Heart right ventricle (tissue), 16 donors: ENCODE measurements around the gene ACVRL1. TPM values are rescaled to one million over a fixed set of nuclear protein-coding genes. Genes with fewer than 3 reads are reported as not detected.
A peak's percentile ranks its signal among the peaks of the same experiment; 100 is the strongest.

Experiments
- ATAC-seq, 8 donors: fragments of 200-7000 bp; cut with Tn5 transposase; one replicate each; pipeline ENCODE4 v1.9.1; 2020; ENCODE audit warnings: mild to moderate bottlenecking in 8 of 8, moderate library complexity in 8 of 8, moderate number of reproducible peaks in 1 of 8
- DNase-seq, 2 donors: peaks; one replicate each; pipeline ENCODE4 v3.0.0-alpha.2; 2020
- H3K27ac ChIP-seq, 10 donors: fragments of 200-600 bp; sonication (generic) in 2 of 10; one replicate each; pipeline versions ENCODE4 v1.5.0 to v1.8.0; 2020 to 2022; ENCODE audit warnings: mild to moderate bottlenecking in 3 of 10
- H3K27me3 ChIP-seq, 7 donors: fragments of 200-600 bp; one replicate each; pipeline ENCODE4 v1.8.0; 2021 to 2022; ENCODE audit warnings: mild to moderate bottlenecking in 2 of 7
- H3K36me3 ChIP-seq, 9 donors: fragments of 200-600 bp; sonication (generic) in 1 of 9; one replicate each; pipeline versions ENCODE4 v1.5.0 to v1.8.0; 2020 to 2022; ENCODE audit warnings: mild to moderate bottlenecking in 2 of 9
- H3K4me1 ChIP-seq, 9 donors: fragments of 200-600 bp; sonication (generic) in 1 of 9; one replicate each; pipeline versions ENCODE4 v1.5.0 to v1.8.0; 2020 to 2022; ENCODE audit warnings: mild to moderate bottlenecking in 4 of 9
- H3K4me3 ChIP-seq, 10 donors: fragments of 200-600 bp; sonication (generic) in 2 of 10; one replicate each; pipeline versions ENCODE4 v1.5.0 to v1.8.0; 2020 to 2022; ENCODE audit warnings: mild to moderate bottlenecking in 7 of 10, moderate library complexity in 2 of 10
- H3K9me3 ChIP-seq, 11 donors: fragments of 200-600 bp in 10 of 11; sonication (generic) in 2 of 11; one replicate each; pipeline versions ENCODE4 v1.5.0 to v1.8.0; 2013 to 2022; ENCODE audit warnings: mild to moderate bottlenecking in 2 of 11, control low read depth in 1 of 11, moderate library complexity in 1 of 11
- WGBS, 2 donors: extraction: QIAGEN DNeasy Blood & Tissue Kit; methylation state at CpG; one replicate each; pipeline ENCODE4 v1.1.7; 2013; ENCODE audit warnings: inconsistent platforms in 1 of 2; 5-methylcytosine and 5-hydroxymethylcytosine counted together
- intact Hi-C, 10 donors: fragments of 100-400 bp; cut with DNase I; formaldehyde crosslinking; loops; one replicate each; pipeline versions ENCODE4 v1.11.1 to v1.14.2; 2022
- polyA plus RNA-seq, 2 donors: library from polyadenylated mRNA; stranded (reverse); fragments of 200-250 nt; gene quantifications; one replicate each; pipeline ENCODE4 v1.2.3, GENCODE V29; 2013
- total RNA-seq, 10 donors: library from RNA; stranded (reverse); fragmentation: NEBNext Ultra II Directional in 3 of 10; extraction: Animal tissue kit (Norgen Biotek cat#: 25700) in 3 of 10; gene quantifications; one replicate each; pipeline versions ENCODE4 v1.2.1 to v1.2.4, GENCODE V29; 2021 to 2023
- TF ChIP-seq, protein P1 (sequence below), 9 donors: fragments of 200-600 bp; sonication (generic) in 2 of 9; IDR thresholded peaks; one replicate each; pipeline versions ENCODE4 v1.5.0 to v1.8.0; 2021 to 2022; ENCODE audit warnings: antibody characterized with exemption in 9 of 9, mild to moderate bottlenecking in 5 of 9, moderate library complexity in 1 of 9
- donor health status: Arrhythmogenic right ventricular cardiomyopathy.
- donor health status: ischemic (EF 13 %, LVEDD 7.1; RV severe dilation, severe dysfunction).
- donor health status: healthy with polysubstance abuse.
- donor health status: DM: no; HTN: yes; CAD: no.
- donor health status: DM: no; HTN: no; CAD: no.
- donor health status: ischemic (EF 25% LVEDD 6.9; RV normal size, moderate dysfunction).
- donor health status: ischemic (EF 25% LVEDD 5.7; RV mildly dilated, moderate dysfunction).
- donor health status: healthy.
- donor health status: DM: yes; HTN: yes; CAD: no.
- donor health status: Ischemic cardiomyopathy.
- donor health status: ischemic (EF 35%, LVEDD 5.7; RV mildly dilated, moderate dysfunction).
- donor health status: nonischemic (EF 11% LVEDD 7.7; RV severe dilation, severe dysfunction).
- donor health status: DM: yes; HTN: yes; CAD: no.
- donor health status: PGD.
- donor health status: ischemic (EF 29% LVEDD 5.4; RV normal size, mild dysfunction).
- donor health status: nonischemic (EF 23%, LVEDD 6.1; RV moderate dilation, normal function).

The ACVRL1 gene
- total and polyA plus RNA-seq, 12 donors = 16.6 to 68.0 (median 30.4) TPM

DNA sequence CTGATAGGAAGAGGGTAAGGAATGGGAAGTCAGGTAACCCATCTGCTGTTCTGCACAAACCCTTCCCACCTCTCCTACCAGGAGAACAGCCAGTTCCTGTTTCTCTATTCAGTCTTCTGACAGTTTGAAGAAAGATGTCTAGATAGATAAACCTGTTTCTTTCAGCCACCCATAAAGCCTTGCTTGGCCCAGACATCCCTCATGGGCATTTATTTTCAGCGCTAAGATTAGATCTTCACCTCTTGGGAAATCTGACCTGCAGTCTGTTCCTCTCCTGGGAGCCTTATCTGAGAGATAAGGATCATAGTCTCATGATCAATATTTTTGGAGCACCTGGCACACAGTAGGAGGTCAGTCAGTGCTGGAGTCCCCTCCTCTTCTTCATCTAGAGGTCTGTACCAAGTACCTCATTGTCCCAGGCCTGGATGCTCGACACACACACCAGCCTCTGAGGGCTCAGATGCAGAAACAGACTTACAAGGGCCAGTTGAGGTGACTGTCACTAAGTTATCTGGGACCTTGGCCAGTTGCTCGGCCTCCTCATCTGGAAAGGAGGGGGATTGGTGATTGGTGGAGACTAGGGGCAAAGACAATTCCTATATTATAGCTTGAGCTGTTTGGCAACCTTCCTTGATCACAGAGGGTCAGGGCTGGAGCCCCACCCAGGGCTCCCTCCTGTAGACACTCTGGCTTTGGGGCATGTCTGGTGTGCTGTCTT is 18.2 kb downstream of the ACVRL1 start:
- Histone ChIP-seq H3K9me3 (no peaks in the 10 kb centered on the region), H3K27ac (peak overlapping the region in 9 of 10 donors; percentile 55 to 85 (median 77)), H3K27me3 (no peaks in the 10 kb centered on the region), H3K4me1 (peaks cover 10 to 57% (median 48%) of the 10 kb centered on the region in 9 donors), H3K36me3 (peaks cover 0 to 13% (median 0%) of the 10 kb centered on the region in 9 donors), H3K4me3 (no peak overlapping the region)
- no peak for DNase-seq
- intact Hi-C loops = loop anchor here in 6 of 10 donors (2.0 to 10.0 kb wide), 5 partner anchors 31 to 57 kb away; no protein-coding TSS in a partner anchor
- TF ChIP-seq, protein P1, sequence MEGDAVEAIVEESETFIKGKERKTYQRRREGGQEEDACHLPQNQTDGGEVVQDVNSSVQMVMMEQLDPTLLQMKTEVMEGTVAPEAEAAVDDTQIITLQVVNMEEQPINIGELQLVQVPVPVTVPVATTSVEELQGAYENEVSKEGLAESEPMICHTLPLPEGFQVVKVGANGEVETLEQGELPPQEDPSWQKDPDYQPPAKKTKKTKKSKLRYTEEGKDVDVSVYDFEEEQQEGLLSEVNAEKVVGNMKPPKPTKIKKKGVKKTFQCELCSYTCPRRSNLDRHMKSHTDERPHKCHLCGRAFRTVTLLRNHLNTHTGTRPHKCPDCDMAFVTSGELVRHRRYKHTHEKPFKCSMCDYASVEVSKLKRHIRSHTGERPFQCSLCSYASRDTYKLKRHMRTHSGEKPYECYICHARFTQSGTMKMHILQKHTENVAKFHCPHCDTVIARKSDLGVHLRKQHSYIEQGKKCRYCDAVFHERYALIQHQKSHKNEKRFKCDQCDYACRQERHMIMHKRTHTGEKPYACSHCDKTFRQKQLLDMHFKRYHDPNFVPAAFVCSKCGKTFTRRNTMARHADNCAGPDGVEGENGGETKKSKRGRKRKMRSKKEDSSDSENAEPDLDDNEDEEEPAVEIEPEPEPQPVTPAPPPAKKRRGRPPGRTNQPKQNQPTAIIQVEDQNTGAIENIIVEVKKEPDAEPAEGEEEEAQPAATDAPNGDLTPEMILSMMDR (IDR thresholded peaks at IDR 0.05) = no peak
- 45 to 55% methylated on average over 3 of the region's 3 CpGs for WGBS, 2 donors
- peak in 3 of 8 donors; percentile 7 to 16 (median 9) for ATAC-seq

DNA sequence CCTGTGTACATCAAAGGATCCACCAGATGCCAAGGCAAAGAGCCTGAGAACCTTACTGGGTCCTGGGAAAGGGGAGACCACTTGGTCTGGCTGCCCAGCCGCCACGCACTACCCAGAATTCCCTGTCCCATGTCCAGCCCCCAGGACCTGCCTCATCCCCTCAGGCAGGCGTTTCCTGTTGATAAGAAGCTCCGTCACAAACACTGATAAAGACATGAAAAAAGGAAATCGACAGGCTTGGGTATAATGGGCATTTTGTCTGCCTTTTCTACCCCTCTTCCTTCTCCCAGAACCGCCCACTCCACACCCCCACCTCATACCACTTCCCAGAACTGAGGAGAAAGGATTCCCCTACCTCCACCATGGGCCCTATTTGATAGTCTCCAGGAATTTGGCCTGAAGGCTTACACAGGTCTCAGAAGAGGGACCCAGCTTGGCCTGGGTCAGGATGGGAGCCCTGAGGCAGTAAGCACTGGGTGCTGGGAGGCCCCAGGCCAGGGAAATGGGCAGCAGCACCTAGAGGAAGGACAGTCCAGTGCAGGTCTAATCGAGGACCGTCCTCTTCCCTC is 18.8 kb downstream of the ACVRL1 start:
- H3K36me3 ChIP-seq = peaks cover 0 to 7% (median 0%) of the 10 kb centered on the region in 9 donors
- H3K4me1 ChIP-seq = peaks cover 10 to 56% (median 48%) of the 10 kb centered on the region in 9 donors
- no peaks in the 10 kb centered on the region for H3K27me3 ChIP-seq
- intact Hi-C loops = loop anchor here in 4 of 10 donors (5.0 to 10.0 kb wide), 3 partner anchors 34 to 56 kb away; no protein-coding TSS in a partner anchor
- H3K4me3 ChIP-seq = no peak overlapping the region
- no peaks in the 10 kb centered on the region for H3K9me3 ChIP-seq
- H3K27ac ChIP-seq = peak overlapping the region in 9 of 10 donors; percentile 55 to 85 (median 77)
- ATAC-seq (peak in 7 of 8 donors; percentile 15 to 50 (median 43)), DNase-seq (no peak)
- TF ChIP-seq, protein P1 (IDR thresholded peaks at IDR 0.05) = no peak
- 45 to 51% methylated on average over 8 of the region's 8 CpGs for WGBS, 2 donors

DNA sequence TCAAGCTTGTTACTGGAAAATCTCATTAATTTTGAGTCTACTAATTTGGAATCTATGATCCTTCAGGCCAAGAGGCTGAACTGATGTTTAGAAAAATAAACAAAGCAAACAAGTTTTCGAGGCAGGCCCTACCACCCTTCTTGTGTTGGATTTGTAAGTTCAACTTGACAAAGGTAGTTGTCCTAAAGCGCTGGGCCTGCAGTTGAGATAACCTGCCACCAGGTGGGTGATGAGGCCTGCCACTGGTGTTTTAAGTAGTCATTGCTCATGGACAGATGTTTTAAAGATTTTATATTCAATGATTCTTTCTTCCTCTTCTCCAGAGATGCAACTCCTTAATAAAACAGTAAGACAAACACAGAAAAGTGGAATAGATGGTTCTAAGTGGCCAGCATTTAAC is 19.4 kb downstream of the ACVRL1 start:
- TF ChIP-seq, protein P1 (IDR thresholded peaks at IDR 0.05) = peak in 6 of 9 donors; percentile 27 to 54 (median 31)
- Histone ChIP-seq H3K36me3 (peaks cover 0 to 1% (median 0%) of the 10 kb centered on the region in 9 donors), H3K27ac (peak overlapping the region in 9 of 10 donors; percentile 55 to 85 (median 77)), H3K27me3 (no peaks in the 10 kb centered on the region), H3K4me3 (no peak overlapping the region), H3K9me3 (no peaks in the 10 kb centered on the region), H3K4me1 (peaks cover 10 to 54% (median 52%) of the 10 kb centered on the region in 9 donors)
- intact Hi-C loops = loop anchor here in 4 of 10 donors (5.0 to 10.0 kb wide), 3 partner anchors 34 to 56 kb away; no protein-coding TSS in a partner anchor
- DNase-seq = no peak
- no peak for ATAC-seq
- 96 to 97% methylated on average over 2 of the region's 2 CpGs for WGBS, 2 donors

DNA sequence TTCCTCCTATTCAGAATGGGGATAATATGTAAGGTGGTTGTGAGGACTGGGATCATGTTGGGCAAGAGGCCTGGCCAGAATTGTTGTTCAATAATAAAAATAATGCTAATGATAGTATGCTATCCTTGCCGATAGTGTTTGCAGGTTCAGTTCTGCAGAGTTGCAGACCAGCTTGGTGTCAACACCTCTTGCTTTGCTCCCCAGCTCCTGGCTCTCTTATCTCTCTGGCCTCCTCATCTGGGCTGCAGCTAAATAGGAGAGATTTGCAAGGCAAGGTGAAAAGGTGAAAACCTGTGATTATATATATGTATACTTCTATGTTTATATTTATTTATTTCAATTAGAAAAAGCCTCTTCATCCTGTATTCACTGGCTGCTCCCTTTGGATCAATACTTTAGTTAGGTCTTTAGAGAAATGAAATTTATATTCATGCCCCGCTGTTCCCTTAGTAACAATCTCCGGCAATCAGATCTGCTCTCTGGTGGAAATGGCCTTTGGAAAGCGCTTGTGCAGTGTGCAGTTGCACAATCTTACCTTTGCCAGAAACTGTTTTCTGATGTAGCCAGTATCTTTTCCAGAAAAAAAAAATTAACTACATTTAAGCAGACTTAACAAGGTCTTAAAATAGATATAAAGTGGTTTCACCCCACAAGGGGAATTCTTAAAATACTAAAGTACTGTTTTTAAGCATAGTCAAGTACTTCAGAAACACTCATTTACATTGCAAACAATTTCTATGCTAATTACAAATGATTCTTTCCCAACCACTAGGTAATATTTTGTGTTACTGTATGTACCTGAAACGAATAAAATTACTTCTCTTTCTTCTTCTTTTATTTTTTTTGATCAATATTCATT is 25.1 kb downstream of the ACVRL1 start:
- peaks cover 0 to 12% (median 0%) of the 10 kb centered on the region in 9 donors for H3K4me1 ChIP-seq
- TF ChIP-seq, protein P1 (IDR thresholded peaks at IDR 0.05) = no peak
- intact Hi-C loops = no loop called here
- 53 to 59% methylated on average over 5 of the region's 5 CpGs for WGBS, 2 donors
- no peak overlapping the region for H3K4me3 ChIP-seq
- peak in 1 of 8 donors; percentile 55 for ATAC-seq
- no peaks in the 10 kb centered on the region for H3K27me3 ChIP-seq
- H3K27ac ChIP-seq = no peak overlapping the region
- DNase-seq = no peak
- no peaks in the 10 kb centered on the region for H3K36me3 ChIP-seq
- no peaks in the 10 kb centered on the region for H3K9me3 ChIP-seq
